T-helper 9 cell (primary cell): Measurements from ENCODE around the gene HTT.

Experiments used
- DNase-seq: peaks from one replicate; pipeline ENCODE4 v3.0.0-alpha.2; 2020

HTT gene

DNA sequence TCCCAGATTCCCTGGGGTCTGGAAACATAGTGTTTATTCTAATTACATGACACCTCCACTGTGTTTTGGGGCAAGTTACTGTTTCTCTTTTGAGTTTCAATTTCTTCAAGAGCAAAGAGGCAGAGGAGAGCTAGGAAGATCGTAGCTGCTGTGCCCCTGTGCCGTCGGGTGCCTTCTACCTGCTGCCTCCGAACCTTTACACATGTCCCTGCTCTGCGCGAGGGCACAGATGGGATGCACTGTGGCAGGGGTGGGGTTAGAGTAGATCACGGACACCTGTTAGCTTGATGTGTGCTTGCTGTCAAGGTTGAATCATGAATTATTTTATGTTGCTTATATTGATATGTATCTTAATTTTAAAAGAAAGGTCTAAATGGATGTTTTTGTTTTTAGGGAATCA is 103.4 kb downstream of the HTT start:
- no peak for DNase-seq

DNA sequence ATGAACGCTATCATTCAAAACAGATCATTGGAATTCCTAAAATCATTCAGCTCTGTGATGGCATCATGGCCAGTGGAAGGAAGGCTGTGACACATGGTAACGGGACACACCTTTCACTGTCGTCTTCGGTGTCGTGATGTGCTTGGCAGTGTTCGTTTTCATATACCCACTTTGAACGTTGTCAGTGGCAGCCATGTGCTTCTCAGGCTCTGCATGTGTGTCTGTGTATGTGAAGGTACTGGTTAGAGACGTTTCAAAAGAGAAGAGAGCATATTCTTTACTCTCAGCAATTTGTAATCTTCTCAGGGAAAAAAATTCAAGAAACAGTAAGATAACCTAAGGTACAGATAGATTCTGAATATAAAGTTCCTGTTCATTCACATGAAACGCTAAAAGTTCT is 103.9 kb downstream of the HTT start:
- DNase-seq: no peak

- no peak for DNase-seq
Observed at GRCh38 chr4:3179126-3179706, 104.7 kb downstream of the HTT start.

DNA sequence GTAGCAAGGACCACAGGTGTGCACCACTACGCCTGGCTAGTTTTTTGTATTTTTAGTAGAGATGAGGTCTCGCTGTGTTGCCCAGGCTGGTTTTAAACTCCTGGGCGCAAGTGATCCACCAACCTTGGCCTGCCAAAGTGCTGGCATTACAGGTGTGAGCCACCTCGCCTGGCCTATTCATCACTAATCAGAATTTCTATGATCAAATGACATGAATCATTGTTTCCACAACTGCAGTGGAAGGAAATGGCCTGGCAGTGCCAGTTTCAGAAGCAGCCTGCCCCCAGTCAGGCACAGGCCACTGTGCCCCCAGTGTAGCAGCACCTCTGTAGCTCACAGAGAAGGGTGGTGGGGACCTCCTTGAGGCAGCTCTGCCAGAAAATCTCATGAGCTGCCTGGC is 108.5 kb downstream of the HTT start:
- DNase-seq: no peak

DNA sequence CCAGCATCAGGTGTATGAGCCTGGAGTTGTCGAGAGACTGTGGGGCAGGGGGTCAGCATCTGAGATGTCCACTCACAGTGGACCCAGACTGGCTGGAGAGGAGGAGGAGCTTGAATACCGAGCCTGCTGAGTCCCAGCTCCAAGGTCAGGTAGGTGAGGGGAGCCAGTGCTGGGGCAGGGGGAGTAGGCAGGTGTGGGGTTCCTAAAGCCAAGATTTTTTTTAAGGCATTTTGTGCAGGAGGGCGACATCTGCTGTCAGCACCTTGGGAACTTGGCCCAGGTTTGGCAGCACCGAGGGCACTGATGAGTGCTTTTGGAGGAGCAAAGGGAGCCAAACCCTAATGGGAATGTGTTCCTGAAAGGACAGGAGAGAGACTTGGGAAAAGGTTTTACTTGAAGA is 110.2 kb downstream of the HTT start:
- no peak for DNase-seq

DNA sequence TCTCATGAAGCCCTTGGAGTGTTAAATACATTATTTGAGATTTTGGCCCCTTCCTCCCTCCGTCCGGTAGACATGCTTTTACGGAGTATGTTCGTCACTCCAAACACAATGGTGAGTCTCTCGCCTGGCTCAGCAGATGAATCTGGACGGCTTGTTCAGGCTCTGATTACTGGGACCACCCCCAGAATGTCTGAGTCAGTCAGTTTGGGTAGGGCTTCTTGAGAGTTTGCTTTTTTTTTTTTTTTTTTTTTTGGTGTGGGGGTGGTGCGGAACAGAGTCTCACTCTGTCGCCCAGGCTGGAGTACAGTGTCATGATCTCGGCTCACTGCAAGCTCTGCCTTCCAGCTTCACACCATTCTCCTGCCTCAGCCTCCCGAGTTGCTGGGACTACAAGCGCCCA is 112.1 kb downstream of the HTT start:
- DNase-seq: no peak

- no peak for DNase-seq
Observed at GRCh38 chr4:3188118-3188517, 113.6 kb downstream of the HTT start.

DNA sequence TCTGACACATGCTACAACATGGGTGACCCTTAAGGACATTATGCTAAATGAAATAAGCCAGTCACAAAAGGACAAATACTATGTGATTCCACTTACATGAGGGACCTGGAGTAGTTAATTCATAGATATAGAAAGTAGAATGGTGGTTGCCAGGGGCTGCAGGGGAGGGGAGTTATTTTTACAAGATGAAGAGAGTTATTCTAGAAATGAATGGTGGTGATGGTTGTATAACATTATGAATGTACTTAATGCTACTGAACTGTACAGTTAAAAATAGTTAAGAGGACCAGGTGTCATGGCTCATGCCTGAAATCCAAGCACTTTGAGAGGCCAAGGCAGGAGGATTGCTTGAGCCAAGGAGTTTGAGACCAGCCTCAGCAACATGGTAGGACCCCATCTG is 115.0 kb downstream of the HTT start:
- DNase-seq: no peak

DNA sequence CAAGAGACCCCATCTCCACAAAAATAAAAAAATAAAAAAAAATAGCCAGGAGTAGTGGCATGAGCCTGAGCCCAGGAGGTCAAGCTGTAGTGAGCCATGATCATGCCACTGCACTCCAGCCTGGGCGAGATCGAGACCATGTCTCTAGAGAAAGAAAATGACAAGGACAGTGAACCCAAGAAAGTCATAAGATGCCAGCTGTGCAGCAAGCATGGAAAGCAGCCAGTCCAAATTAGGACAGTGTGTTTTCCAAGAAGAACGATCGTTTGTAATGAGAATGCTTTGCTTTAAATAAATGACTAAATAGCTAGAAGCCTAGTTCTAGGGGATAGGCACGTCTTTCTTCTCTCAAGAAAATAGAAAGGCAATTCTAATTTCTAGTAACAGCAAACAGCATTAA is 116.1 kb downstream of the HTT start:
- DNase-seq: no peak

DNA sequence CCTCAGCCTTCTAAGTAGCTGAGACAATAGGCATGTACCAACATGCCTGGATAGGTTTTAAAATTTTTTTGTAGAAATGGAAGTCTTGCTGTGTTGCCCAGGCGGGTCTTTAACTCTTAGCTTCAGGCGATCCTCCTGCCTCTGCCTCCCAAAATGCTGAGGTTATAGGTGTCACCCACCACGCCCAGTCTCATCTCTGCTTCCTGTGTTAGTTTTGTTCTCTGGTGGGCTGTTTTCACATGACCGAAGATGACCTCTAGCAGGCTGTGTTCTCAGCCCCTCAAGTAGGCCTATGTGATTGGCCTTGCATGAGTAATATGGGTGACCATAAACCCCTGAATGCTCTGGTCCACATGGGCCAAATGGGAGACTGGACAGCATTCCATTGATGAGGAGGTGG is 117.7 kb downstream of the HTT start:
- DNase-seq: no peak

DNA sequence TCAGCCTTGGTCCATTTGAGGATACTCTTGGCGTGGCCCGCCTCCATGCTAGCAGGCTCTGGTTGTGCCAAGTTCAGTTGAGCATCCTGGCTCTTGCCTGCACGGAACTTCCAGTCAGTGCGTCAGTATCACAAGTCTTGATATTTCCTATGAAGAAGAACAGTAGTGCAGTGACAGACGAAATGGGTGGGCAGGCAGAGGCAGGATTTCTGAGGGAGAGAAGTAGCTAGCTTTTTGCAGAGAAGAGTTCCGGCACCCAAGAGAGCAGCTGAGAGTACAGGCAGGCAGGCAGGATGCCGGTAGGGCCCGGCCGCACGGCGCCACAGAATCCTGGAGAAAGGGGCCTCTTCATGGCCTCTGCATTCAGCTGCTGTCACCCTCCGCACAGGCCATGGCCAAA is 118.3 kb downstream of the HTT start:
- no peak for DNase-seq

GRCh38 chr4:3193531-3194203 is 119.2 kb downstream of the HTT start:
- no peak for DNase-seq

DNA sequence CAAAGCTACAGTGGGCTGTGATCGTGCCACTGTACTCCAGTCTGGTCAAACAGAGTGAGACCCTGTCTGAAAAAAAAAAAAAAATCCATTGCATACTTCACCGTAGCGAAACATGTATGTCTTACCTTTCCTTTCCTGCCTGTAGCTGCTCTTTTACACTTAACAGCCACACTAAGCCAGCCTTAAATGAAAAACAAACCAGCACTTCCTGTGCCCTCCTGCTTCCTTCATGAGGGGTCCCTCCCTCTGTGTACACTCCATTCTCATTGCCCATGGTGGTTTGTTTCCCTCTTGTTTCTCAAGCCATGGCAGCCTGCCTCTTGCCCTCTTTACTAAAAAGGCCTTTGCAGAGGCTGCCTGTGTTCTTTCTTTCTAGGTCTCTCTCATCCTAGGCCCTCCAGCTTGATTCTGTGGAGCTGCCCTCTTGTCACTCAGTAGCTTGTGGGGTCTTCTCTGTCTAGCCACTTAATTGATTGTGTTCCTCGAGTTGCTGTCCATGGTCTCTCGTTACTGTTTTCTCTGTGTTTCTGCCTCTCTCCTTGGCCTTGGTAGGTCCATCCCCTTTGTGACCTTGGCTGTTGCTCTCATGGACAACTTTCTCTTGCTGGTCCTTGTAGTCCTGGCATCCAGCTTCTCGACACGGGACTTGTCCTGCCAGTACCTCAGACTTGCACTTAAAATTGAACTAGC is 122.3 kb downstream of the HTT start:
- no peak for DNase-seq

- DNase-seq: no peak
Observed at GRCh38 chr4:3197366-3198105, 123.1 kb downstream of the HTT start.

DNA sequence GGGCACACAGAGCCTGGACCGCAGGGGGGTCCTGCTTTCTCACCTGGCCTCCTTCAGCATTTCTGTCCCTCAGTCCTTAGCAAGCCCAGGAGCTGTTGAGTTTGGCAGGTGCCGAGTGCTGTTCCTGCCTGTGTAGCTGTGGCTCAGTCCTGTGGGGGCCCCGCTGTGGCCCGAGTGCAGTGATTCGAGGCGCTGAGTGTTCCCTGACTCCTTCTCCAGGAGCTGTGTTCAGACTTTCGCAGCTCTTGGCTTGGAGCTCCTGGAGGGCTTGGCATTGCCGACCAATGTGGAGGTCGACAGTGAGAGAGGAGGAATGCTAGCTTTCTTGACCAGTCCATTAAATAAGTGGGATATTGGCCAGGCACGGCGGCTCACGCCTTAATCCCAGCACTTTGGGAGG is 124.4 kb downstream of the HTT start:
- DNase-seq: no peak

DNA sequence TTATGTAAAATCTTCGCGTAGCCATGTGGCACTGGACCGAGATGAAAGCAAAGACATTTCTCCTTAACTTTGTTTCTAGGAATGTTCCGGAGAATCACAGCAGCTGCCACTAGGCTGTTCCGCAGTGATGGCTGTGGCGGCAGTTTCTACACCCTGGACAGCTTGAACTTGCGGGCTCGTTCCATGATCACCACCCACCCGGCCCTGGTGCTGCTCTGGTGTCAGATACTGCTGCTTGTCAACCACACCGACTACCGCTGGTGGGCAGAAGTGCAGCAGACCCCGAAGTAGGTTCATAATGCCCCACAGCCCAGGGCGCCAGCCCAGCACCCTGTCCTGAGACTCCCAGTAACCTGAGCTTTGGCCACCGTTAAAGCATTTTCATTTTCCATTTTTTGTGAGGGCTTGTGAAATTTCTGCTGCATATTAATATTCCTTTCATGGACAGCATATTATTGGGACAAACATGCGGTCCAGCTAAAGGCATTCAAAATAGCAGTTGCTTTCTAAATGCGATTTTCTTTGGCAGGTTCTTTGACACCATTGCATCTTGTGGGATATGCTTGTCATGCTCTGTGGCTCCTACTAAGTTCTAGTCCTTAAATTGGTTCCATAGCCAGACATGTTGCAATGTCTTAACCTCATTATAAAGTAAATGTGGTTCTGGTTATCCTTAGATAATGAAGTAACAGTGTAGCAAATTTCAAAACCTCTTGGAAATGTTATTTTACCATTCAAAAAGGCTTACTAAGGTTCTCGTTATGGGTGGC is 125.4 kb downstream of the HTT start:
- no peak for DNase-seq

- no peak for DNase-seq
Observed at GRCh38 chr4:3200423-3201090, 126.1 kb downstream of the HTT start.

- peak; percentile 55 for DNase-seq
Observed at GRCh38 chr4:3201718-3202702, 127.5 kb downstream of the HTT start.

- DNase-seq: no peak
Observed at GRCh38 chr4:3202836-3203820, 128.6 kb downstream of the HTT start.

DNA sequence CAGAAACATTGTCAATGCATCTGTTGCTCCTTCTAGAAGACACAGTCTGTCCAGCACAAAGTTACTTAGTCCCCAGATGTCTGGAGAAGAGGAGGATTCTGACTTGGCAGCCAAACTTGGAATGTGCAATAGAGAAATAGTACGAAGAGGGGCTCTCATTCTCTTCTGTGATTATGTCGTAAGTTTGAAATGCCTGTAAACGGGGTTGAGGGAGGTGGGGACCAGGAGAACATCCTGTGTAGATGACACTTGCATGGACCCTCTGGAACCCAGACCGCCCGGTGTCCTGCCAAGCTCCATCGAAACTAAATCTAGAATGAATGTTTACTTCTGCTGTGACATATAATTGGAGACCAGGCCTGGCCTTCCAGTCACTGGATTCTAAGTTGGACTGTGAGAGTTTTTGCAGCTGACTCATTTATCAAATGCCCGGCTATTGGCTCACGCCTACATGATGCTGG is 129.5 kb downstream of the HTT start:
- no peak for DNase-seq
